HG02759 (cell line): ENCODE measurements around the gene GCN1.

ENCODE experiments used
- ATAC-seq: cut with Tn5 transposase; IDR thresholded peaks from one replicate; pipeline ENCODE4 v1.9.1; 2021; ENCODE audit warnings: mild to moderate bottlenecking, moderate library complexity; ENCODE audit not compliant: unreplicated experiment

The GCN1 gene

GRCh38 chr12:120099738-120100137, 94.8 kb downstream of the GCN1 start:
- no peak for ATAC-seq

- ATAC-seq: no peak
Measured at GRCh38 chr12:120098756-120099470, 95.6 kb downstream of the GCN1 start.

- ATAC-seq: no peak
Measured at GRCh38 chr12:120096671-120097202, 97.8 kb downstream of the GCN1 start.

- no peak for ATAC-seq
Measured at GRCh38 chr12:120095736-120096135, 98.8 kb downstream of the GCN1 start.

- ATAC-seq: no peak
Measured at GRCh38 chr12:120095331-120095730, 99.2 kb downstream of the GCN1 start.

GRCh38 chr12:120094485-120094884, 100.0 kb downstream of the GCN1 start:
- ATAC-seq: no peak

- ATAC-seq: no peak
Measured at GRCh38 chr12:120093592-120094355, 100.7 kb downstream of the GCN1 start.

GRCh38 chr12:120093336-120093591, 101.3 kb downstream of the GCN1 start:
- ATAC-seq: no peak

- ATAC-seq: no peak
Measured at GRCh38 chr12:120092551-120093335, 101.8 kb downstream of the GCN1 start.

- no peak for ATAC-seq
Measured at GRCh38 chr12:120091371-120092090, 103.0 kb downstream of the GCN1 start.

GRCh38 chr12:120090626-120091295, 103.8 kb downstream of the GCN1 start:
- ATAC-seq: no peak

- no peak for ATAC-seq
Measured at GRCh38 chr12:120090206-120090605, 104.3 kb downstream of the GCN1 start.

- ATAC-seq: no peak
Measured at GRCh38 chr12:120089796-120090195, 104.7 kb downstream of the GCN1 start.

- ATAC-seq: no peak
Measured at GRCh38 chr12:120089105-120089504, 105.4 kb downstream of the GCN1 start.

GRCh38 chr12:120086801-120087621, 107.5 kb downstream of the GCN1 start:
- peak; percentile 97 for ATAC-seq

GRCh38 chr12:120085920-120086645, 108.4 kb downstream of the GCN1 start:
- ATAC-seq: no peak

GRCh38 chr12:120081641-120082040, 112.9 kb downstream of the GCN1 start:
- ATAC-seq: no peak

- ATAC-seq: no peak
Measured at GRCh38 chr12:120079411-120080400, 114.8 kb downstream of the GCN1 start.
